Midbrain (tissue), 1 donor: ENCODE data around the gene ZBTB20.

Source experiments
- DNase-seq: peaks from one replicate; lab custom pipeline; 2025; lab: John Stamatoyannopoulos, UW

ZBTB20 gene

GRCh38 chr3:114364806-114365654 lies 782.1 kb downstream of the ZBTB20 start:
- DNase-seq, result peak; percentile 16

GRCh38 chr3:114363554-114364202 lies 783.4 kb downstream of the ZBTB20 start:
- peak; percentile 25 for DNase-seq

DNA sequence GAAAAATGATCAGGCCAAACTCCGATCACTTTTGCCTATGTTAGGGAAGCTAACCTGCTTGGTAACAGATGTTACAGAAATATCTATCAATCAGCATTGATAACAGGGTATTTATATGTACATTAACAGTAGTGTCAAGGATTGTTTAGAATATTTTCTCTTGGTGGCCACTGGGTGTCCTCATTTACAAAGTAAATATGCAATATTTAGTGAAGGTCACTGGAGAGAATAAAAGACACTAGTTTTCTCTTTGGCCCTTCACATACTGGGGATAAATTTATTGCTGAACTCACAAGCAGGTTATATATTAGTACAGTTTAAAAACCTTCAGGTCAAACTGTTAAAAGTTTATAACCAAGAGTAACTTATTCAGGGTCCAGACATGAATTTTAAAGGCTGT lies 784.3 kb downstream of the ZBTB20 start:
- DNase-seq, result peak; percentile 64

DNA sequence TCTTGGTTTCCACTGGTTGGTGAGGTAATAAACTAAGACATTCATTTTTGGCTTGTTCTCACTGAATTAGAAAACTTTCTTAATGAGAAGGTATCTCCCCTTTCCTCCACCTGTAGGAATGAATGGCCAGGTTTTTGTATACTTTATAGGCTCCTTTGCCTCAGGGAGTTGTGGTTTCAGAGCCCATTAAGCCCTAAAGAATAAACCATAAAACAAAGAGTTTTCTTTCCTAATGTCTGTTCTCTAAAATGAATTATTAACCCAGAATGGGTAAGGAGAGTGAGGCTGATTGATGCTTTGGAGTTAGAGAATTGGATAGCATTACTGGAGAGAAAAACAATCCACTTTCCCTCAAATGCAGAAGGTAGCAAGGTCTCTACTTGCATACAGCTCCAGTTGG lies 785.7 kb downstream of the ZBTB20 start:
- DNase-seq, result no peak

- DNase-seq, result no peak
Observed at GRCh38 chr3:114356525-114356924, 790.6 kb downstream of the ZBTB20 start.

- DNase-seq, result no peak
Observed at GRCh38 chr3:114356066-114356465, 791.0 kb downstream of the ZBTB20 start.

DNA sequence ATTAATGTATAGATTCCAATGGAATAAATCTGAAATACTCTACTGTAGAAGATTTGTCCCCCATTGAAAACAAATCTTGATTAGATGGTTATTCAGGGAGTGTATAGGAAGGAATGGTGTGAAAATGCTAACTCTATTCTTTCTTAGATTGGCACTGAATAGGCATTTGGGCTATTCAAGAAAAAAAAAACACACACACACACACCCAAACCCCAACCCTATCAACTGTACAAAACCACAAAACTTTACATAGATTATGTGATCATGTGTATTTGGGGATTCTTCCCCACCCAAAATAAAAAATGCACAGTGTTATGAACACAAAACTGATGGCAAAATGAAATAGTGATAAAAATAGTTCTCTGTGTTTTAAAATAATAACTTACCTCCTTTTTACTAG lies 791.4 kb downstream of the ZBTB20 start:
- DNase-seq, result no peak

DNA sequence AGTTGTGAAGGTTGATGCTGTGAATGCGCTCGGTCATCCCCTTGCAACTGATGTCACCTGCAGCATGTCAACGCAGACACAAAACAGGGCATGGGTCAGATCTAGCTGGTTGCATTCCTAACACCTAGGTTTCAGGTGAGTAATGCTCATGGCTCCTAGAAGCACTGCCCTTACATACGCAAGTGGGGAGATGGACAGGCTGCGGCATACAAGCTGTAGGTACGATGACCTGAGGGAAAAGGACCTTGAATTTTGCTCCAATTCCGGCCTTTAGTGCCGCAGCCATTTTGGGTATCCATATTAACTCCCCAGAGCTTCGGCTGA lies 795.3 kb downstream of the ZBTB20 start:
- DNase-seq, result no peak

GRCh38 chr3:114351123-114351821 lies 795.8 kb downstream of the ZBTB20 start:
- DNase-seq, result no peak

GRCh38 chr3:114350690-114351089 lies 796.4 kb downstream of the ZBTB20 start:
- no peak for DNase-seq

- DNase-seq, result no peak
Observed at GRCh38 chr3:114350271-114350670, 796.8 kb downstream of the ZBTB20 start.

- no peak for DNase-seq
Observed at GRCh38 chr3:114344492-114344891, 802.6 kb downstream of the ZBTB20 start.

GRCh38 chr3:114338651-114339357 lies 808.3 kb downstream of the ZBTB20 start:
- DNase-seq, result no peak

GRCh38 chr3:114336857-114337256 lies 810.2 kb downstream of the ZBTB20 start:
- no peak for DNase-seq

GRCh38 chr3:114336122-114336697 lies 810.9 kb downstream of the ZBTB20 start:
- no peak for DNase-seq

DNA sequence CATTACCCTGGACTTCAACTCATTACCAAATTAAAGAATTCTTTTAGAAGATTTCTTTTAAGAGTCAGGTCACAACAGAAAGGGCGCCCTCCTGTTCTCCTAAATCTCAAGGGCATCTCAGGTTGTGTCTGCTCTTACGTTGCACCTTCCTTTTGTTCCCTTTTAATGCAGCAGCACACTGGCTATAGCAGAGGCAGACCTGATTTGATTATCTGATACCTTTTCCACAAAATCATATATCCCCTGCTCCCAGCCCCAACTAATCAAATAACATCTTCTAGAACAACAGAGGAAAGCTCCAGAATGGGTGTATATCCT lies 813.2 kb downstream of the ZBTB20 start:
- DNase-seq, result no peak

DNA sequence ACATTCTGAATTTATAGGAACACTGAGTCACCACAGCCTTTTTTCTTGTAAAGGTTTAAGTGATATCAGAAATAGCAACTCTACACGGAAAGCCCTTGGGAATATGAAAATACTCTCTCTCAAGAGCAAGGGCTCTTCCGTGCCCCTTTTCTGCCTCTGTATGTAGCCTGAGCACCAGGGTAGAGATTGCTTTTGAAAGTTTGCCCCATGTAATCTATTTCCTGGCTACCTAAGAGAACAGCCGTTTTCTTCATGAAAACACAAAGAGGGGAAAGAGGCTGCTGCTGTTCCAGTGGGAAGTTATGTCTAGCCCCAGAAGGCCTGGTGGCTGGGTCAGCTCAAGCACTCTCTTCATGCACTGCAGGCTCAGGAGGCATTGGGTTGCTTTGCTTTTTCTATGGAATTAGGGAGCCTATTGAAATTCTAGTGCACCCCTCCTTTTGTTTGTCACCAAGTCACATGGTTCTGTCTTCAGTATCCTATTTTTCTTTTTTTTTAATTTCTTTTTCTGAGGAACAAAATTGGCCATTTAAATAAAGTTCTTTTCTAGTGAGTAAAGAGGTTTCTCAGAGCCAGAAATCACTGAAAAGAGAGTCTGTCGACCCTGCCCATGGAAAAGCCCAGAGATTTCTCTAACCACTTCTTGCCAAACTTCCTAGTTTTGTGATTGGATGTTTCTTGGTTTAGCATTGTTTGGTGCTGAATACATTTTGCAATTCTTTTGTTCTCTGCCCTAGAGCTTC lies 813.7 kb downstream of the ZBTB20 start:
- DNase-seq, result peak; percentile 63

- no peak for DNase-seq
Observed at GRCh38 chr3:114332342-114333179, 814.5 kb downstream of the ZBTB20 start.

DNA sequence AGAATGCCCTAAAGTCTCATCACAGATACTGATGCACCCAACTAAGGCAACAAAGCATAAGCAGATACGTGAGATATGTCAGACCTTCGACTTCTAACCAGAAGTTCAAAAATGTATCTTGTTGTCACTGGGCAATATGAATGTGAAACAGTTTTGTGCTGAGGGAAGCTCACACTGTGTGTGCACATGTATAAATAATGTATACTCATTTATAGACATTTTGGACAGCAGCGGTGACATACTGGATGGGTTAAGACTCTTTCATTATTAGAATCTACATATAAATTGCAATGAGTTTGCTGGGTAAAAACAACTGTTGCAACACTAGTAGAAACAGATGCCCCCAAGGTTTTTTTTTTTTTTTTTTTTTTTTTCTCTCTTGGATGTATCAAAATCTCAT lies 815.4 kb downstream of the ZBTB20 start:
- no peak for DNase-seq

- no peak for DNase-seq
Observed at GRCh38 chr3:114331007-114331406, 816.1 kb downstream of the ZBTB20 start.

DNA sequence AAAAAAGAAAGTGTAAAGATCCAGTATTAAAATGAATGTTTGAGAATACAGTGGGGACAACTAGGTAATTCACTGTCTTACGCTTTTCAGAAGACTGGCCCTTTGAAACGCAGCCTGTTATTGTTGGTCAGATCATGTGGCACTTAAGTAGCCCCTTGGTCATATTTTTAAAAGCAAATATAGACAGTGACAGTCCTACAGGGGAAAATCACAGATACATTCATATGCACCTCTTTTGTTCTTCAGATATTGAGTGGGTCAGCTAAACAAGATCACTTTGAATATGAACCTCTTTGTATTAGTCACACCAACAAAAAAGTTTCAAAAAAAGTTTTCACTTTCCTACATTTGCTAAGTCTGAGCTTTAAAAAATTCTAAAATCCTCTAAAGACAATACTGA lies 817.3 kb downstream of the ZBTB20 start:
- no peak for DNase-seq
